Epidermal melanocyte (primary cell): ENCODE data around the gene ASAH2.
"Not testable (repeated sequence)": the region's sequence is repeated elsewhere in the genome, so short reads cannot be mapped to it uniquely, and the experiment has no call there.

ENCODE experiments used
- DNase-seq: peaks from one replicate; pipeline ENCODE4 v3.0.0; 2011; ENCODE audit warnings: low spot score; ENCODE audit not compliant: insufficient read length

The ASAH2 gene

GRCh38 chr10:50251394-50251793 lies at the start of gene ASAH2:
TSS of gene ASAH2 (minus strand) at chr10:50251516. CDS start at chr10:50248610, 2,906 bp downstream.
- DNase-seq, result no peak

DNA sequence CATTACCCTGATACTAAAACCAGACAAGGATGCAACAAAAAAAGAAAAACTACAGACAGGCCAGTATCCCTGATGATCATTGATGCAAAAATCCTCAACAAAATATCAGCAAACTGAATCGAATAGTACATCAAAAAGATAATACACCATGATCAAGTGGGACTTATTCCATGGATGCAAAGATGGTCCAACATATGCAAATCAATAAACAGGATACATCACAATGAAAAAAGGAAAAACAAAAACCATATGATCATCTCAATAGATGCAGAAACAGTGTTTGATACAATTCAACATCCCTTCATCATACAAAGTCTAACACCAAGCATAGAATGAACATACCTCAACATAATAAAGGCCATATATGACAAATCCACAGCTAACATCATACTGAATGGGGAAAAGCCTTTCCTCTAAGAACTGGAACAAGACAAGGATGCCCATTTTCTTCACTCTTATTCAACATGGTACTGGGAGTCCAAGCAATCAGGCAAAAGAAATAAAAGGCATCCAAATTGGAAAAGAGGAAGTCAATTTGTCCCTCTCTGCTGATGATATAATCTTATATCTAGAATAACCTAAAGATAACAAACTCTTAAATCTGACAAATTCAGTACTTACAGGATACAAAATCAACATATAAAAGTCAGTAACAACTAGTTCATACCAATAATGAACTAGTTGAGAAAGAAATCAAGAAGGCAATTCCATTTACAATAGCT lies 48.8 kb upstream of the ASAH2 start:
- DNase-seq, result no peak

DNA sequence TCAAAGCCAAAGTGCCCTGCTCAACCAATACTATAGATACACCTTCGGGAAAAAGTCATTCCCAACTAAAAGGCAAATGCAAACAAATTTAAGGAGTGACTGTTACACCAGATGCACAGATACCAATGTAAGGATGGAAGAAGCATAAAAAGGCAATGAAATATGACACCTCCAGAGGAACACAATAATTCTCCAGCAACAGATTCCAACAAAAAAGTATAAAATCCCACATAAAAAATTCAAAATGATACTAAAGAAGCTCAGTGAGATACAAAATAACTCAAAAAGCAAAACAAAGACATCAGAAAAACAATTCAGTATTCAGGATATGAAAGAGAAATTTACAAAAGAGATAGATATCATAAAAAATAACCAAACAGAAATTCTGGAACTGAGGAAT lies 44.1 kb upstream of the ASAH2 start:
- DNase-seq, result no peak

DNA sequence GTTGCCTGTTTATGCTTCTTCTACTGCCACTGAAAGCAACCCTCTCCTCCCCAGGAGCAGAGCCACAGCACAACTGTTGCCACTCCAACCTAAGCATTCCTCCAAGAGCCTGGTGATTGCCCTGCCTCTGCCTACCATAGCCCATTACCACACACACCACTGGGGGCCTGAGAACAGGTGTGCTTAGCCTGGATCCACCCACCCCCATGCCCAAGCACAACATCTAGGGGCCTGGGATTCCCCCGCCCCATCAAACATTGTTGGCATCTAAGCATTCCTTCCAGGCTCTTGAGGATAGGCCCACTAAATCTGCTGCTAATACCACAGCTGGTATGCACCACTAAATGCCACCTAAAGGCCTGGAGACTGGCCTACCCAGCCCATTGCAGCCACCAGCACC lies 43.3 kb upstream of the ASAH2 start:
- no peak for DNase-seq

DNA sequence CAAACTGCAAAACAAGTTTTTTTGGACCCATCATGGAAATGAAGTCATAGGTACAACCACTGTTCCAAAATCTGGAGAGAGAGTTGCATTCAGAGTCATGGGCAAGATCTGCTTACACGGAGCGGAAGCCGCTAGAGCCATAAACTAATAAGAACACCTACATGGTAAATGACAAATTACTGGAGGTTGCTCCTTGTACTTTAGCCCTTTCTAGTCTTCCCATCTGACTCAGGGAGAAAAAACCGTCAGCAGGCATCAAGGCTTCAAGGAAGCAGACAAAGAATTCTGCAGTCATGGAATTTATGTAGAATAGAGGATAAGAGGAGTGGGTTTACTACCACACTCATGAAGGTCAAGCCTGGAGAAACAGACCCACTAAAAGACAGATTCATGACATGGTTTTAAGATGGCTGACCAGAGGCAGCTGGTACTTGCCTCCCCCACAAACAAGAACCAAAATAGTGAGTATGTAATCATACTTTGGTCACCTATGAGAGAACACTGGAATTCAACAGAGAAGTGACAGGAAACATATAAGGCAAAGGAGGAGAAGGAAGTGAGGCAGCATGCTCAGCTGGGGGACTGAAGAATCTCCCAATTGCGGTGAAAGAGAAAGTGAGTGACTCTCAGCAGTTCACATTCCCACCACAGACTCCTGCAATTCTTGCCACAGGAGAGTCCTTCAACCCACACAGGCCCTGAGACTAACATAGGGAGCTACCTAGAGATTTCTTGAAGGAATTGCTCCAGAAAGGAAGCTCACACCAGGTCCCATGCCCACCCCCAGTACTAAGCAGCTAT lies 42.4 kb upstream of the ASAH2 start:
- no peak for DNase-seq

DNA sequence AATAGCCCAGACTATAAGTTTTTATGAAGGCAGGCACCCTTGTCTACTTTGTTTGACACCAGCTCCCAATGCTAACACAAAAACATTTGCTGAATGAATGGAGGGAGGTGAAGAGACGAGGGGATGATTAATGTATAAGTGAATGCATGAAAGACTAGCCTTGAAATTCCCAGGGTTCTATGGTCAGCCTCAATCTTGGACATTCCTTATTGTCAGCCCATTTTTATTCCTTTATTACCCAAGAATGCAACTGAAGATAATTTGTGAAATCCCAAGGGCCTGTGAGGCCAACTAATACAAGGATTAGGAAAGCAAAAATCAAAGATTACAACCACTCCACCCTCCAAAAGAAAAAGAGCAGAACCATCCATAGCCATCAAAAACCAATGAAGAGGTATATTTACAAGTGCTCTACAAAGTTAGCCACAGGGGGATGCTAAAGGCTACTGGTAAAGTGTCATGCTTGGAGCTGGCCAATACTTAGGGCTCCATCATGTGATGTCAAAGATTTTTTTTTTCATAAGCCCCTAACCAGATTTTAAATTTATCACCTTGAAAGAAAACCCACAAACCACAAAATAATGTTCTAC lies 40.0 kb upstream of the ASAH2 start:
- DNase-seq, result no peak

- DNase-seq, result no peak
These were observed 37.9 kb upstream of the ASAH2 start for GRCh38 chr10:50289196-50289595.

GRCh38 chr10:50286996-50287803 lies 35.9 kb upstream of the ASAH2 start:
- no peak for DNase-seq

- DNase-seq, result no peak
These were observed 35.2 kb upstream of the ASAH2 start for GRCh38 chr10:50286517-50286916.

DNA sequence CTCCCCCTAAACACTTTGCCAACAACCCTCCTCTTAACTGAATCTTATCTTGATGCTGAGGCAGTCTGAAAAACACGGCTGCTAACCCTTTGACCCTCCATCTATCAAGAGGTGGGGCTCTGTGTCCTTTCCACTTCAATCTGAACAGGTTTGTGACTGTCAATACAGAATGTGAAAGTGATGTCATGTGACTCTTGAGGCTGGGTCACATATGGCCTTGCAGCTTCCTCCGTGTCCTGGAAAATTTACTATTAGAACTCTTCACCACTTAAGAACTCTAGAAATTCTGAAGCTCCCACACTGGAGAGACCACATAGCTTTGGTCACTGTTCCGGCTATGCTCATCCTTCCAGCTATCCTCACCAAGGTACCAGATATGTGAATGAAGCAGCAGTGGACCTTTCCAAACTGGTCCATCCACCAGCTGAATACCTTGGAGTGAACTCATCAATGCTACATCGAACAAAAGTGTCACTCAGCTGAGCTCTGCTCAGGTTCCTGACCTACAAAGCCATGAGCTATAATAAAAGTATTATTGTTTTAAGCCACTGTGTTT lies 30.7 kb upstream of the ASAH2 start:
- no peak for DNase-seq

DNA sequence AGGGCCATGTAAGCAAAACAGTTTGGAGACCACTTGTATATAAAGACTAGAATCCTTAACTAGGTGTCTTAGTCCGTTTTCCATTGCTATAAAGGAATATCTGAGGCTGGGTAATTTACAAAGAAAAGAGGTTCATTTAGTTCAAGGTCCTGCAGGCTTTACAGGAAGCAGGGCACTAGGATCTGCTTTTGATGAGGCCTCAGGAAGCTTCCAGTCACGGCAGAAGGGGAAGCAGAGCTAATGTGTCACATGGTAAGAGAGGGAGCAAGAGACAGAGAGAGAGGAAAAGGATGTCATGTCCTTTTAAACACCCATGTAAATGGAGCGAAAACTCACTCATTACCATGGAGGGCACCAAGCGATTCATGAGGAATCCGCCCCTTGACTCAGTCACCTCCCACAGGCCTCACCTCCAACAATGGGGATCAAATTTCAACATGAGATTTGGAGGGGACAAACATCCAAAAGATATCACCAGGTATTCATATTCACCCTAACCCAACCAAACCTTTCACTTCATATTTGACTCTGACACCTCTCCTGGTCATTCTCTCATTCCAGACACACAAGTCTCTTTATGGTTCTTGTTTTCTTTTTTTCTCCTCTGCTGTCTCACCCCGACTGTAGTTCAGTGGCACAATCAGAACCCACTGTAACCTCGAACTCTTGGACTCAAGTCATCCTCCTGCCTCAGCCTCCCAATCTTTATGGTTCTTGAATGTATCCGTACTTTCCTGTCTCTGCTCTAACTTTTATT lies 30.1 kb upstream of the ASAH2 start:
- DNase-seq, result no peak

- no peak for DNase-seq
These were observed 28.9 kb upstream of the ASAH2 start for GRCh38 chr10:50280049-50280841.

DNA sequence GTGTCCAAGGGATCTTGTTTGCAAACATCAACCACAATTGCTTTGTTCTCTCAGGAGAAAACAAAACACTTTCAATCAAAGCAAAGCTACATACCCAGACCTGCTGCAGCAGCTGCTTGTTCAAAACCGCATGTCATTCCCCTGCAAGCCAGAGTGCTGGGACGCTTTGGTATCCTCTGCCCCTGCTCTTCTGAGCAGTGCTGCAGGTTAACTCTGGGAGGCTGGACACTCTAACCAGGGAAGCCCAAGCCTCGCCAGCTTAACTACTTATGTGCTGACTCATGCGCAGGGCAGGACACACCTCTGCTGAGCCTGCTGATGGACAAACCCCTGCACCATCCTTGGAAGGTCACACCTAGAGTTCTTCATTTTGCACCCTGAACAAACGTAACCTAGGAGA lies 28.2 kb upstream of the ASAH2 start:
- DNase-seq, result no peak

DNA sequence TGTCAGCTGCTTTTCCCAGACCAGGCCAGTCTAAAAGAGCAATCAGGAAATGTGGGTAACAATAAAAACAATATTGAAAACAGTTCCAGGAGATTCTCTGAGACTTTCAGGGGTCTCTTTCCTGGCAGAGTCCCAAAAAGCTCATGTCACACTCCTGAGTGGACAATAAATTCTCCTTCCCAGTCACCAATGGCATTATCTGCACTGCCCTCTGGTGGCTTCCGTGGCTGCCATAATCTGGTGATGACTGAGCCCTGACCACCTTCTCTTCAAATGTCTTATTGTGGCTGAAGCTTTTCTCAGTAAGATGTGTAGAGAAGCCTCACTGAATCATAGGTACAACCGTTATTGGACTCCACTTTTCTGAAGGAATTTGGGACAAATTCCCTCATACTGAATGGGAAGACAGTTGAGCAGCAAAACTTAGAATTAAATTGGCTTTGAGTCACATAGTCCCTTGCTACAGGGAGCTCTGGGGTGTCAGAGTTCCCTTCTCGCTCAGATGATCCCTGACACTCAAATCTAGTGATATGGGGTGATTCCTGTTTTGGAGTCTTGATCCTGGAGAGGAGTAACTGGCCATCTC lies 24.4 kb upstream of the ASAH2 start:
- no peak for DNase-seq

- DNase-seq, result no peak
These were observed 21.2 kb upstream of the ASAH2 start for GRCh38 chr10:50272531-50272930.

- DNase-seq, result no peak
These were observed 20.4 kb upstream of the ASAH2 start for GRCh38 chr10:50271564-50272250.

- not testable (repeated sequence) for DNase-seq
These were observed 16.6 kb upstream of the ASAH2 start for GRCh38 chr10:50267877-50268276.

GRCh38 chr10:50262625-50263024 lies 11.3 kb upstream of the ASAH2 start:
- not testable (repeated sequence) for DNase-seq

DNA sequence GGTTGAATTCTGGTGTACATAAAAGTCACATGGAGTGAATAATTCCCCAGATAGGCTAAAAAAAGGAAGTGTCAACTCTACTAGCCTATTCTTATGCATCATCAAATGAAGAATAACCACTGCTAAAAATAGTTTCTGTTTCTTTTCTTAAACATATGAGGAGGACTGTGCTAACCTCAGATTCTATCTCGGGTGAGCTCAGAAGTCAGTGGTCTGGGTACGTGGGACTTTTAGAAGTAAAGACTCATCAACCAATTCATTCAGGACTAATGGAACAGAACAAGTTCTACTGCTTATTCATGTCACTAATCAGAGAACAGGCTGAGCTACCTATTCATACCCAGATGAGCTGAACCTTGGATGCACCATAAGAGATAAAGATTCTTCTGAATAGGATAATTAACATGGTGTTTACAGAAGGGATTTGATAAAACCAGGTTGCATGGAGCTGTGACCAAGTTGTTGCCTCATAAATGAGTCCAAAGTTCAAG lies 9.5 kb upstream of the ASAH2 start:
- DNase-seq, result no peak
